Endothelial cell of umbilical vein (primary cell): ENCODE measurements around the gene JAGN1. TPM values are rescaled to one million over a fixed set of nuclear protein-coding genes. Genes with fewer than 3 reads are reported as not detected.
"Not testable (repeated sequence)": the region's sequence is repeated elsewhere in the genome, so short reads cannot be mapped to it uniquely, and the experiment has no call there.

Experiments used
- BruUV-seq: library from RNA; stranded (reverse); fragments of 400-500 nt; replicated peaks from 2 replicates; lab custom pipeline; 2021; lab: Mats Ljungman, UMichigan
- CTCF ChIA-PET: fragments of 300-600, 350-600 bp; sonication (Branson Sonifier 250); formaldehyde crosslinking; loops from one replicate; lab custom pipeline; 2021; ENCODE audit warnings: antibody characterized with exemption, inconsistent platforms; lab: Charles Lee
- POLR2A ChIA-PET: fragments of 300-600, 350-600 bp; sonication (Branson Sonifier 250); formaldehyde crosslinking; loops from one replicate; lab custom pipeline; 2021; ENCODE audit warnings: antibody characterized with exemption, inconsistent platforms; lab: Charles Lee
- DNase-seq: peaks from one replicate; pipeline ENCODE4 v3.0.0-alpha.2; 2011; ENCODE audit warnings: low read depth, low spot score
- FAIRE-seq: peaks from 2 replicates; lab custom pipeline; 2011; peaks lifted over from hg19 to GRCh38; lab: Jason Lieb, UNC
- H2AFZ ChIP-seq: 2 replicates; pipeline ENCODE4 v1.6.0; 2012; ENCODE audit warnings: low read depth, low read length, control low read depth, inconsistent platforms
- H3K27ac ChIP-seq: 2 replicates; pipeline ENCODE4 v1.5.1; 2011; ENCODE audit warnings: low read depth, mild to moderate bottlenecking, control low read depth, low read length, moderate library complexity; ENCODE audit not compliant: insufficient read depth
- H3K27me3 ChIP-seq, 2 experiments: 2 replicates each; pipeline versions ENCODE4 v1.6.0 to v1.6.1; 2011; ENCODE audit warnings: low read length in 2 of 2, mixed read lengths in 1 of 2; ENCODE audit not compliant: control insufficient read depth in 2 of 2, insufficient read depth in 2 of 2
- H3K36me3 ChIP-seq, 2 experiments: 2 replicates in 1 of 2; 3 replicates in 1 of 2; pipeline ENCODE4 v1.5.1; 2011; ENCODE audit warnings: low read length in 2 of 2, mild to moderate bottlenecking in 1 of 2, moderate library complexity in 1 of 2; ENCODE audit not compliant: control insufficient read depth in 2 of 2, insufficient read depth in 2 of 2; ENCODE audit errors: extremely low read depth in 1 of 2
- H3K4me1 ChIP-seq: 3 replicates; pipeline ENCODE4 v1.5.1; 2011; ENCODE audit warnings: mild to moderate bottlenecking, low read length; ENCODE audit not compliant: control insufficient read depth, insufficient read depth; ENCODE audit errors: extremely low read depth
- H3K4me2 ChIP-seq: 2 replicates; pipeline ENCODE4 v1.6.1; 2011; ENCODE audit warnings: low read length, control low read depth, mixed read lengths; ENCODE audit not compliant: insufficient read depth
- H3K4me3 ChIP-seq, 3 experiments: fragments of 200-600 bp in 1 of 3; sonication (generic), shearing (Covaris generic) in 1 of 3; replicated peaks in 1 of 3; 2 replicates each; pipeline ENCODE4 v1.5.1; 2011 to 2016; ENCODE audit warnings: control low read depth in 3 of 3, low read length in 3 of 3, mild to moderate bottlenecking in 2 of 3, inconsistent platforms in 1 of 3, low read depth in 1 of 3, moderate library complexity in 1 of 3; ENCODE audit not compliant: insufficient read depth in 1 of 3
- H3K79me2 ChIP-seq: 2 replicates; pipeline ENCODE4 v1.6.0; 2012; ENCODE audit warnings: low read length, inconsistent platforms; ENCODE audit not compliant: control insufficient read depth, insufficient read depth
- H3K9ac ChIP-seq: replicated peaks from 2 replicates; pipeline ENCODE3; 2011; ENCODE audit warnings: low read length, control low read depth; ENCODE audit not compliant: insufficient read depth; ENCODE audit errors: extremely low read depth
- H3K9me1 ChIP-seq: replicated peaks from 3 replicates; pipeline ENCODE4 v1.6.0; 2011; ENCODE audit warnings: mild to moderate bottlenecking, low read length; ENCODE audit not compliant: control insufficient read depth, insufficient read depth; ENCODE audit errors: extremely low read depth
- H3K9me3 ChIP-seq: replicated peaks from 2 replicates; pipeline ENCODE4 v1.5.1; 2012; ENCODE audit warnings: low read length, inconsistent platforms; ENCODE audit not compliant: control insufficient read depth, insufficient read depth
- H4K20me1 ChIP-seq: replicated peaks from 2 replicates; pipeline ENCODE3; 2011; ENCODE audit warnings: mild to moderate bottlenecking, low read length; ENCODE audit not compliant: control insufficient read depth, insufficient read depth; ENCODE audit errors: extremely low read depth
- FOS ChIP-seq: IDR thresholded peaks from 2 replicates; pipeline ENCODE4 v1.6.1; 2011; ENCODE audit warnings: mild to moderate bottlenecking, low read length, moderate library complexity, borderline replicate concordance; ENCODE audit not compliant: insufficient read depth
- GATA2 ChIP-seq: IDR thresholded peaks from 2 replicates; pipeline ENCODE4 v1.7.0; 2011; ENCODE audit warnings: low read depth, mild to moderate bottlenecking, moderate library complexity, mixed read lengths, low read length; ENCODE audit not compliant: insufficient read length, insufficient read depth
- dilution Hi-C: fragments of 300-500 bp; cut with MboI; formaldehyde crosslinking; loops from one replicate; pipeline ENCODE4 v1.15.0; 2019; ENCODE audit warnings: low sequenced_read_pairs; ENCODE audit not compliant: extremely low pct_ligation_motif_present
- intact Hi-C: fragments of 100-400 bp; cut with micrococcal nuclease; formaldehyde crosslinking; loops from one replicate; pipeline ENCODE4 v1.10.0; 2022
- polyA plus RNA-seq, 4 experiments: library from polyadenylated mRNA; depleted of rRNA in 3 of 4; stranded (reverse) in 3 of 4; unstranded in 1 of 4; fragments of >200 nt; gene quantifications; 2 replicates each; pipeline versions ENCODE4 v1.2.1 to v1.2.3, GENCODE V29; 2011 to 2012; ENCODE audit warnings: missing spikeins in 1 of 4
- total RNA-seq: library from RNA; stranded (reverse); gene quantifications from 2 replicates; pipeline ENCODE4 v1.2.3, GENCODE V29; 2021
- TF ChIP-seq, protein P1 (sequence below): IDR thresholded peaks from 2 replicates; pipeline ENCODE4 v1.6.1; 2011; ENCODE audit not compliant: insufficient read depth, insufficient read length

Gene JAGN1
- total and polyA plus RNA-seq, 2 donors (not counting 3 experiments of a cell fraction or from before 2014, with no cell fraction given), result 29.6 to 46.5 TPM

DNA sequence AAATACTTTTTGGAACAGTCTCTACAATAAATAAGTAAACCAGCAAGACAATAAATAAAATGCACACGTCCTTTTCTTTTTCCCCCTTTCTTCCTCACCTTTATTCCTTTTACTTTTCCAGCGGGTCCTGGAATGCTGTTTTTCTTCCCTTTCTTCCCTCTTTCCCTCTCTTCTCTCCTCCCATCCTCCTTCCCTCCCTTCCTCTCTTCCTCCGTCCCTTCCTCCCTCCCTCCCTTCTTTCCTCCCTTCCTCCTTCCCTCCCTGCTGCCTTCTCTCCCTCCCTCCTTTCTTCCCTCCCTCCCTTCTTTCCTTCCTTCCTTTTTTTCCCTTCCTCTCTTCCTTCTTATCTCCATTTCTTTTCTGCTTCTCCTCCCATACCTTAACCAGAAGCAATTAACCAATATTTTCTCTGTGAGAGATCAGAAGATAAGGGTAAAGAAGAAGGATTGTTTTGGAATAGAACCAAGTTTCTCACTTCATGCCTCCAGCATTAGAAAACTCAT, 8.9 kb downstream of the JAGN1 start:
- Histone ChIP-seq H4K20me1 (no peaks in the 10 kb centered on the region), H3K36me3 (no peaks in the 10 kb centered on the region), H3K9me3 (no peaks in the 10 kb centered on the region), H3K4me2 (no peak overlapping the region), H3K9ac (no peak overlapping the region), H3K79me2 (no peaks in the 10 kb centered on the region), H3K4me1 (peaks cover 38% of the 10 kb centered on the region), H3K4me3 (no peak overlapping the region), H3K27me3 (no peaks in the 10 kb centered on the region), H3K27ac (no peak overlapping the region), H3K9me1 (no peaks in the 10 kb centered on the region), H2AFZ (no peak overlapping the region)
- no TSS peak for BruUV-seq
- DNase-seq (no peak), FAIRE-seq (no peak)
- CTCF ChIA-PET, result no interaction called here
- TF ChIP-seq GATA2, result peak; percentile 16
- TF ChIP-seq, protein P1, sequence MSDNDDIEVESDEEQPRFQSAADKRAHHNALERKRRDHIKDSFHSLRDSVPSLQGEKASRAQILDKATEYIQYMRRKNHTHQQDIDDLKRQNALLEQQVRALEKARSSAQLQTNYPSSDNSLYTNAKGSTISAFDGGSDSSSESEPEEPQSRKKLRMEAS, result no peak
- no peak for TF ChIP-seq FOS
- dilution Hi-C loops (no loop called here), intact Hi-C loops (no loop called here)
- POLR2A ChIA-PET, result no interaction called here

DNA sequence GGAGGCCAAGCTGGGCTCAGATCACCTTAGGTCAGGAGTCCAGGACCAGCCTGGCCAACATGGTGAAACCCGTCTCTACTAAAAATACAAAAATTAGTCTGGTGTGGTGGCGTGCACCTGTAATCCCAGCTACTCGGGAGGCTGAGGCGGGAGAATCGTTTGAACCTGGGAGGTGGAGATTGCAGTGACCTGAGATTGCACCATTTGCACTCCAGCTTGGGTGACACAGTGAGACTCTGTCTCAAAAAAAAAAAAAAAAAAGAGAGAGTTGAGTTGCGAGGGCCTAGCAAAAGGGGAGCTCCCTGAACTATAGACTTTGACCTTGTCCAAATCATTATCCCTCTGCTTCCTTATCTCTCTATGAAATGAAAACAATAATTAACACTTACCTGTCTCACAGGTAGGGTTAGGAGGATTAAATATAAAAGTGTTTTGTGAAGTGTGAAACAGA, 10.6 kb downstream of the JAGN1 start:
- H3K4me2 ChIP-seq, H3K4me3 ChIP-seq, dilution Hi-C loops, H3K9ac ChIP-seq, BruUV-seq, H3K36me3 ChIP-seq, H4K20me1 ChIP-seq, H3K9me3 ChIP-seq, POLR2A ChIA-PET, DNase-seq, intact Hi-C loops, H2AFZ ChIP-seq, H3K79me2 ChIP-seq, H3K27me3 ChIP-seq, H3K9me1 ChIP-seq, FAIRE-seq, H3K27ac ChIP-seq: not testable (repeated sequence)
- H3K4me1 ChIP-seq, result peaks cover 38% of the 10 kb centered on the region
- CTCF ChIA-PET, result interaction anchor here (0.6 to 1.0 kb wide), 2 partner anchors 31 to 313 kb away, joined by 3 read pairs; no protein-coding TSS in a partner anchor
